Measurements from ENCODE around the gene CAMTA1.
"Not testable (repeated sequence)": the region's sequence is repeated elsewhere in the genome, so short reads cannot be mapped to it uniquely, and the experiment has no call there.

The CAMTA1 gene

GRCh38 chr1:6785318-6785727 lies at the start of gene CAMTA1:
TSS of gene CAMTA1 (plus strand) at chr1:6785454. CDS start at chr1:6785531, 77 bp downstream.
- DNase-seq, result peak; percentile 98

GRCh38 chr1:6738987-6739676 lies 46.1 kb upstream of the CAMTA1 start:
- DNase-seq (no peak), ATAC-seq (no peak)

More at GRCh38 chr1:6785318-6785727, at the start of gene CAMTA1:
- peak; percentile 87 for ATAC-seq

DNA sequence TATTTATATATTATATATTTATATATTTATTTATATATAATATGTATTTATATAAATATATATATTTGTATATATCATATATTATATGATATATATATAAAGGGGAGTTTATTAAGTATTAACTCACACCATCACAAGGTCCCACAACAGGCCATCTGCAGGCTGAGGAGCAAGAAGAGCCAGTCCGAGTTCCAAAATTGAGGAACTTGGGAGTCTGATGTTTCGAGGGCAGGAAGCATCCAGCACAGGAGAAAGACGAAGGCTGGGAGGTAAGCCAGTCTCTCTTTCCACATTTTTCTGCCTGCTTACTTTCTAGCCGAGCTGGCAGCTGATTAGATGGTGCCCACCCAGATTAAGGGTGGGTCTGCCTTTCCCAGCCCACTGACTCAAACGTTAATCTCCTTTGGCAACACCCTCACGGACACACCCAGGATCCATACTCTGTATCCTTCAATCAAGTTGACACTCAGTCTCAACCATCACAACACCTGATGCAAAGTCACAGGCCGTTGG lies 42.5 kb upstream of the CAMTA1 start:
- not testable (repeated sequence) for ATAC-seq, DNase-seq

DNA sequence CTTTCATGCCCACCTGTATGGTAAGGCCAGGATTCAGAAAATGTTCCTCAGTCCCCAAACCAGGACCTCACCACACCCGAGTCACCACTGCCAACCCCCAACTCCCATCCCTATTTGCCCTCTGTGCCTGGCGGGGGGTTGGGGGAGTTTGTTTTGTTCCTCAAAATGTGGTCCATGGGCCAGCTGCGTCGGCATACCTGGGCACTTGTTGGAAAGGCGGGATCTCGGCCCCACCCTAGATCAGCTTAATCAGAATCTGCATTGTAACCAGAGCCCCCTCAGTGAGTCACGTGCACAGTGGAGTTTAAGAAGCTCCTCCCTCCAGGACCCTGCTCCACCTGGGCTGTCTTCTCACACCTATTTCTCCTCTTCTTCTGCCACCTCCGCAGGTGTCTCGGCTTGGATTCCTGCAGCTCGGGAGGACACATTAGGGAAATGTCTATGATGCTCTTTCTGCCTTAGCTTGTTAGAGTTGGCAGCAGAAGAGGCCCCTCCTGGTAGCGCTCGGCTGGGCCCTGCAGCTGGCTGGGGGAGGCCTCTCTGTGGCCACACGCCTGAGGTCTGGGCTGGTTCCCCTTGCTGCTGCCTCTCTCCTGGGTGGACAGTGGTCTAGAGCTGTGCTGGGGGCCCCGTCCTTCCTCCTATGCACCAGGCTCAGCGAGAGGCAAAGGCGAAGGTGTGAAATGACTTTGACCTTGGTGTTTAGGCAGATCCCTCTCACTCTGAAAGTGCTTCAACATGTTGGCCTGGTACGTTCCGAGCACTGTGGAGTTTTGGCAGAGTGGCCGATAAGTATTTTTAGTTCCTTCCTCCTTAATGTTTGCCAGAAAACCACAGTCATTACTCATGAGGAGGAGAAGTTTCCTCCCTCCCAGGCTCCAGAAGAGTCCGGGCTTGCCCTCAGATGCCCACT lies 41.8 kb upstream of the CAMTA1 start:
- ATAC-seq, result peak; percentile 17
- peak; percentile 20 for DNase-seq

- DNase-seq (peak; percentile 28), ATAC-seq (peak; percentile 48)
These were observed 40.2 kb upstream of the CAMTA1 start for GRCh38 chr1:6745073-6745472.

DNA sequence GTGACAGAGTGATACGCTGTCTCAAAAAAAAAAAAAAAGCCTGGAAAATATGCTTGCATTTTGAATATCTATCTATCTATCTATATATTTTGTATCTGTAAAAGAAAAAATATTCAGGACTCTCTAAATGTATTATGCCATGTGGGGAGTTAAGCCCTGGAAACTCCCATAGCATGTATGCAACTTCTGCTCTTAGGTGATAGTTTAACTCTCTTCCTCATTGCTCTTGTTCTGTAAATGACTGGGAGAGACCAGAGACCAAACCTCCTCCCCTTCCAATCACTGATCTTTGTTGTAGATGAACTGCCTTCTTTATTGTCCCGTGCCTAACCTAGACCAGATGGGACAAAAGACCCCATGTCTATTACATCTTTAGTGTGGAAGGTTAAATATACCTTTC lies 37.6 kb upstream of the CAMTA1 start:
- no peak for ATAC-seq
- no peak for DNase-seq

- ATAC-seq (no peak), DNase-seq (no peak)
These were observed 34.8 kb upstream of the CAMTA1 start for GRCh38 chr1:6750490-6750889.

DNA sequence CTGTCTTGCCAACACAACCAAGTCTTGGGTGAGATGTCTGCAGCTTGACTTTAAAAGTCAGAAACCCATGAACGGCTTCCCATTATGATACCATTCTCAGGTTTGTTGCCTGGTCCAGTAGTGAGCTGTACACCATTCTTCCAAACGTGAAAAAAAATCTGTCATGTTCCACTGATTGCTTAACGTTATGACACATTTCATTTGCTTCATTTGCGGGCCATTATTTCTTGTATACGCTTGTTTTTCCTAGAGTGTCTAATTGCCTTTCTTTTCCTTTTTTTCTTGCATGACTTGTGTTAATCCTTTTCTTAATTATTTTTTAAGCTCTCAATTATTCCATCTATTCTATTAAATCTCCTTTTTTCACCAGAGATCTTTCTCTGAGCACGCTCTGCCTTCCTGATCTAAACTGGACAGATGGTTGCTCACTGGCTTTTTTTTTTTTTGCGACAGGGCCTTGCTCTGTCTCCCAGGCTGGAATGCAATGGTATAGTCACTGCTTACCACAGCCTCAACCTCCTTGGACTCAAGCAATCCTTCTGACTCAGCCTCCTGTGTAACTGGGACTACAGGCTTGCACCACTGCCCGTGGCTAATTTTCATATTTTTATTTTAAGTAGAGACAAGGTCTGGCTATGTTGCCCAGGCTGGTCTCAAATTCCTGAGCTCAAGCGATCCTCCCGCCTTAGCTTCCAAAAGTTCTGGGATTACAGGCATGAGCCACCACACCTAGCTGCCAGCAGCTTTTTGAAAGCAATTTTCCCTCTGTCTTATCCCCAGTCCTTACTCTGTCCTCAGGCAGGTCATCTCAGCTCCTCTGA lies 31.7 kb upstream of the CAMTA1 start:
- DNase-seq (no peak), ATAC-seq (no peak)

DNA sequence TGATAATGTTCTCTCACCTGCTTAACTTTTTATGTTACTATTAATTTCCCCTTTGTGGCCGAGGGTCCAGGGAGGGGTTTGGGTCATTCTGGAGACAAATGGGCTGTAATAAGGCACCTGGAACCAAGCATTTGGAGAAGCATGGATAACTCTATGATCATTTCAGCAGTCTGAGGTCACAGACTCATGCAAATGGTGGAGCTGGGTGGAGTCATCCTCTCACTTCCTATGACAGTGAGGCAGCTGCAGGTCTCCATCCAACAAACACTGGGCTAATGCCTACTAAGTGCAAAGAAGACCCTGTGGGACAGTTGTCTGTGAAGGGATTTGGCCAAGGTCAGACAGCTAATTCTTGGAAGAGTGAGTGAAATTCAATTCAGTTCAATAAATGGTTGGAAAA lies 28.8 kb upstream of the CAMTA1 start:
- DNase-seq (no peak), ATAC-seq (no peak)

DNA sequence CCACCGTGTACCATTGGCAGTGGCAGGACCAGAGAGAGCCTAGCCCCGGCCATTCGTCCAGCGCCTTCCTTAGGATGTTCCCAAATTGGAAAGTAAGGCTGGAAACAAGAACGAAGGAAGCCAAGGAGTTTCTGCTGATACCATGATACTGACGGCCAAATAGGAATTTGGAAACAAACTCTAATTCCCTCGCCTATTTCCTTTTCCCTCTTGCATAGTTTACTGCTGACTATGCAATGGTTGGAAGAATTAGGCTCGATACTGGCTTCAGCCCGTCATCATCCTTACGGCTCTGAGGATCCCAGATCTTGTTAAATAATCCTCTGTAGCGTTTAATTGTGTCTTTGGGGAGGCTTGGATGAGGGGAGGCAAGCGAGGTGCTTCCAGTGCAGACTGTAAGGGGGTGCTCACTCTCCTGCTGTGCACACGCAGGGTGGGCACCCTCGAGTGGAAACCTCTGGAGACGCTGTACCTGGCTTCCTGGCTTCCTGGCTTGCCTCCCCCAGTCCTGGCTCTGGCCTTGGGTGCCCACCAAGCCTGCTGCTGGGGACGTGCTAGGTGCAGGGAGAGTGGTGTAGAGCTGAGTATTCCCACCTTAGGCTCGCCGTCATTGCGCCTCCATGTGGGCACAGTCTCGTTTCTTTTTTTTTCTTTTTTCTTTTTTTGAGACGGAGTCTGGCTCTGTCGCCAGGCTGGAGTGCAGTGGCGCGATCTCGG lies 27.4 kb upstream of the CAMTA1 start:
- DNase-seq (no peak), ATAC-seq (no peak)

DNA sequence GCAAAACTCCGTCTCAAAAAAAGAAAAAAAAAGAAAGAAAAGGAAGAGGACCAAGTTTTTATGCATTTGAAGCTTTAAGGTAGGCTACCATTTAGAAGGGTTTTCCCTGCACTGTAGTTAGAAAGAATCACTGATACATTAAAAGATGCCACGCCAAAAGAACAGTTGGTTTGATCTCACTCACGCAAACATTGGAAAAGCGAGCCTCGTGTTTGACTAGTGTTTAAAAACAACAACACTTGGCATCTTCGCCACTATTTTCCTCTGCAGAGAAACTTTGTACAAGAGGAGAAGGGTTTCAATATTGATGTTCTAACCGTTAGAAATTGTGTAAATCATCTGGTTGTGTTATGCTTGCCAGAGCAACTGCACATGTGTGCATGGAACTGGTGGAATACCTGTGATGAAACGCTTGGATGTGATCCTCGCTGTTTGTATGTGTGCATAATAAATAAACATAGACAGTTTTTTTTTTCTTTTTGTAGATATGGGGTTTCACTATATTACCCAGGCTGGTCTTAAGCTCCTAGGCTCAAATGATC lies 24.0 kb upstream of the CAMTA1 start:
- no peak for DNase-seq
- no peak for ATAC-seq

DNA sequence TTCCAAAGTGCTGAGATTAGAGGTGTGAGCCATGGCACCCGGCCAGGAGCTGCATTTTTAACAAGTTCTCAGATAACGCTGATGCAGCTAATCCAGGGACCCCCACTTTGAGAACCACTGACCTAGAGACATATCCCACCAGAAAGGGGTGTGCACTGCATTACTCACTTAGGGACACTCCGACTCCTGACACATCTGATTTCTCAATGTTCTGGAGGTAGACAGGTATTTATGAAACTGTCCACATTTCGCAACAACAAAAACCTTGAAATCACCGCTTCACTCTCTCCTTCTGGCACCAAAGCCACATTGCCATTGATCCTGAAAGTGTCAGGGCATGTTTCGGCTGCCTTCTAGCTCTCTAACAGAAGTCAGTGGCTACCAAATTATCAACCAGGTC lies 23.2 kb upstream of the CAMTA1 start:
- ATAC-seq, result peak; percentile 32
- DNase-seq, result no peak

GRCh38 chr1:6770751-6771440 lies 14.4 kb upstream of the CAMTA1 start:
- DNase-seq (no peak), ATAC-seq (no peak)

DNA sequence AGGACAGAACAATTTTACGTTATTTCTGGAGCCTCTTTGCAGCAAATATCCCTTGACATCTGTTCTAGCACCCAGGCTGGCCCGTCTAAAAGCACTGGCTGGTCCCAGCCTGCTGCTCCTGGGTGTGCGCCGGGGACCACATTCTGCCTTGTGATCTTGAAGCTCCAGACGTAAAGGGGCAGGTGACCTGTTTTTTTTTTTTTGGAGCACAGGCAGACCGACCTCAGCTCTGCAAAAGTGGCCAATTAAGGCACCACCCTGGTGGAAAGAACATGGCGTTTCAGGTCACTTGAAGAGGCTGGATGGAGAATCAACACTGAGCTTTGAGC lies 13.8 kb upstream of the CAMTA1 start:
- no peak for ATAC-seq
- no peak for DNase-seq

- ATAC-seq (no peak), DNase-seq (no peak)
These were observed 10.9 kb upstream of the CAMTA1 start for GRCh38 chr1:6774381-6774780.

DNA sequence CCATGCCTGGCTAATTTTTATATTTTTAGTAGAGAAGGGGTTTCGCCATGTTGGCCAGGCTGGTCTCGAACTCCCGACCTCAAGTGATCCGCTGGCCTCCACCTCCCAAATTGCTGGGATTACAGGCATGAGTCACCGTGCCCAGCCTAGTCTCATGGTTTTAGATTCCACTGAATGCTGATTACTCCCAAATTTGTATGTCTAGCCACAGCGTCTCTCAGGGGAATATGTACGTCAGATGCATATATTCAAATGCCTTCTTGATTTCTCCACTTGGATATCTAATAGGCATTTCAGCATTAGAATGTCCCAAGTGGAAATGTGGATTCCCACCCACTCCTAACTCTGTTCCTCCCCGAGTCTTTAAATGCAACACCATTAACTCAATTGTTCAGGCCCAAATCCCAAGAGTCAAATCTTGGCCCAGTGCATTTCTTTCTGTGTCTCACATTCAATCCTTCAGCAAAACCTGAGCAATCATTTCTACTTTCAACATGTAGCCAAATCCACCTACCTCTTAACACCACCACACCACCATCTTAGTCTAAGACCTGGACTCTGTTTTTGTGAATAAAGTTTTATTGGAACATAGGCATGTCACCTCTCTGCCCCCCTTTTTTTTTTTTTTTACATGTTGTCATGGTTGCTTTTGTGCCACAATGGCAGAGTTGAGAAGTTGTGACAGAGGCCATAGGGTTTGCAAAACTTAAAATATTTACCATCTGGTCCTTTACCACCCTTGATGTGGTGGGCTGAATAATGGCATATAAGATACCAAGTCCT lies 9.8 kb upstream of the CAMTA1 start:
- DNase-seq (no peak), ATAC-seq (no peak)

DNA sequence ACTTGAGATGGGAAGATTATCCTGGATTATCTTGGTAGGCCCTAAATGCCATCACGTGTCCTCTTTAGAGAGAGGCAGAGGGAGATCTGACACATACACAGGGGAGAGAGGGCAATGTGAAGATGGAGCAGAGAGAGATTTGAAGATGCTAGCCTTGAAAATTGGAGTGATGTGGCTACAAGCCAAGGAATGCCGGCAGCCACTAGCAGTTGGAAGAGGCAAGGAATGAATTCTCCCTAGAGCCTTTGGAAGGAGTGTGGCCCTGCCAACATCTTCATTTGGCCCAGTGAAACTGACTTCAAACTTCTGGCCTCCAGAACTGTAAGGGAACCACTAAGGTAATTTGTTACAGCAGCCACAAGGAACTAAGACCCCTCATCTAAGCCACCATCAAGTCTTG lies 8.9 kb upstream of the CAMTA1 start:
- ATAC-seq (no peak), DNase-seq (no peak)

DNA sequence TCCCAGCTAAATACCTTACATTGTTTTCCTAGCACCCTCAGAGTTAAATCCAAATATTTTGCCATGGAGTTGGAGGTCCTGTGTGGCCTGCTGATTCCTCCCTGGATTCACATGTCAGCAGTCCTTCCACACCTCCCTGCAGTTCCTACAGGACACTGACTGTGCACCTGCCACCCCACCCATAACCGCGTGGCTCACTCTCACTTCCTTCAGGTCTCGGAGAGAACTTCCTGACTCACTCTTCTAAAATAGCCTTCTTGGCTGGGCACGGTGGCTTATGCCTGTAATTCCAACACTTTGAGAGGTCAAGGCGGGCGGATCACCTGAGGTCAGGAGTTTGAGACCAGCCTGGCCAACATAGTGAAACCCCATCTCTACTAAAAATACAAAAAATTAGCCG lies 8.4 kb upstream of the CAMTA1 start:
- no peak for ATAC-seq
- DNase-seq, result no peak

GRCh38 chr1:6777813-6778212 lies 7.4 kb upstream of the CAMTA1 start:
- DNase-seq (no peak), ATAC-seq (no peak)
